Gastrocnemius medialis (tissue), 4 donors: ENCODE data around the gene AGBL1. TPM values are rescaled to one million over a fixed set of nuclear protein-coding genes. Genes with fewer than 3 reads are reported as not detected.

Source experiments
- ATAC-seq, 2 donors: fragments of 150-250 bp; one replicate each; pipeline ENCODE4 v1.9.1; 2016
- DNase-seq, 2 donors: peaks; one replicate each; pipeline ENCODE4 v3.0.0-alpha.2; 2019
- H3K27ac ChIP-seq, 4 donors: fragments of 200-600 bp; sonication (generic); 1 replicate in 1 of 4; 2 replicates in 3 of 4; pipeline ENCODE4 v1.5.1; 2016 to 2018; ENCODE audit warnings: mild to moderate bottlenecking in 2 of 4, moderate library complexity in 1 of 4
- H3K27me3 ChIP-seq, 3 donors: fragments of 200-600 bp; sonication (generic) in 2 of 3; 1 replicate in 1 of 3; 2 replicates in 2 of 3; pipeline versions ENCODE4 v1.5.1 to v1.6.0; 2016 to 2019; ENCODE audit warnings: mild to moderate bottlenecking in 1 of 3, moderate library complexity in 1 of 3
- H3K36me3 ChIP-seq, 2 donors: fragments of 200-600 bp; sonication (generic) in 1 of 2; one replicate each; pipeline ENCODE4 v1.5.1; 2017 to 2018
- H3K4me1 ChIP-seq, 2 donors: fragments of 200-600 bp; sonication (generic) in 1 of 2; one replicate each; pipeline ENCODE4 v1.5.1; 2016 to 2017; ENCODE audit warnings: mild to moderate bottlenecking in 2 of 2
- H3K4me3 ChIP-seq, 4 donors: fragments of 200-600 bp; sonication (generic) in 3 of 4; 1 replicate in 1 of 4; 2 replicates in 3 of 4; pipeline ENCODE4 v1.5.1; 2016 to 2019; ENCODE audit warnings: mild to moderate bottlenecking in 2 of 4
- H3K9me3 ChIP-seq, 3 donors: fragments of 200-600 bp; sonication (generic) in 2 of 3; 1 replicate in 1 of 3; 2 replicates in 2 of 3; pipeline ENCODE4 v1.5.1; 2016 to 2019
- CTCF ChIP-seq, 5 experiments: fragments of 450-650 bp in 3 of 5; fragments of 200-600 bp in 2 of 5; sonication (generic) in 2 of 5; IDR thresholded peaks in 4 of 5; conservative IDR thresholded peaks in 1 of 5; 1 replicate in 4 of 5; 2 replicates in 1 of 5; pipeline ENCODE4 v1.5.1; 2016 to 2019; ENCODE audit warnings: antibody characterized with exemption in 5 of 5, mild to moderate bottlenecking in 3 of 5, moderate library complexity in 3 of 5
- POLR2A ChIP-seq, 2 donors: fragments of 450-650 bp; IDR thresholded peaks; one replicate each; pipeline ENCODE4 v1.6.1; 2017; ENCODE audit warnings: antibody characterized with exemption in 2 of 2, mild to moderate bottlenecking in 2 of 2, moderate library complexity in 2 of 2
- in situ Hi-C, 4 donors: fragments of 200-750 bp; cut with MboI; loops; one replicate each; pipeline versions ENCODE4 v1.15.0 to v1.8.0; 2017; ENCODE audit warnings: low sequenced_read_pairs in 4 of 4
- intact Hi-C: fragments of 100-400 bp; cut with DNase I; formaldehyde crosslinking; loops from one replicate; pipeline ENCODE4 v1.15.1; 2023; ENCODE audit warnings: low total_unique reads
- total RNA-seq, 4 donors: library from RNA; depleted of rRNA; stranded (reverse); fragments of >200 nt; gene quantifications; one replicate each; pipeline versions ENCODE4 v1.1.0 to v1.2.3, GENCODE V29; 2016

AGBL1 gene
- total RNA-seq, 4 donors from 2014 or later = 3.8 to 29.7 (median 15.9) TPM

- H3K36me3 ChIP-seq = no peaks in the 10 kb centered on the region
- DNase-seq (no peak), ATAC-seq (no peak)
- no peak overlapping the region for H3K4me3 ChIP-seq
- no peaks in the 10 kb centered on the region for H3K9me3 ChIP-seq
- in situ Hi-C loops = no loop called here
- peaks cover 13 to 29% of the 10 kb centered on the region in 2 donors for H3K4me1 ChIP-seq
- intact Hi-C loops = no loop called here
- no peaks in the 10 kb centered on the region for H3K27me3 ChIP-seq
- peak overlapping the region; percentile 33 to 56 (median 52) for H3K27ac ChIP-seq
- TF ChIP-seq CTCF (IDR thresholded peaks at IDR 0.05 in 4 of 5, conservative IDR thresholded peaks at IDR 0.05 in 1 of 5) (no peak), POLR2A (IDR thresholded peaks at IDR 0.05) (no peak)
Observed at GRCh38 chr15:86063356-86064095, 16.1 kb upstream of the AGBL1 start.

- peaks cover 13 to 29% of the 10 kb centered on the region in 2 donors for H3K4me1 ChIP-seq
- ATAC-seq (no peak), DNase-seq (no peak)
- in situ Hi-C loops (no loop called here), intact Hi-C loops (no loop called here)
- TF ChIP-seq POLR2A (IDR thresholded peaks at IDR 0.05) = no peak
- no peak for TF ChIP-seq CTCF (IDR thresholded peaks at IDR 0.05 in 4 of 5, conservative IDR thresholded peaks at IDR 0.05 in 1 of 5)
- H3K9me3 ChIP-seq = no peaks in the 10 kb centered on the region
- no peak overlapping the region for H3K4me3 ChIP-seq
- no peaks in the 10 kb centered on the region for H3K36me3 ChIP-seq
- H3K27me3 ChIP-seq = no peaks in the 10 kb centered on the region
- peak overlapping the region in 1 of 4 donors; percentile 67 for H3K27ac ChIP-seq
Observed at GRCh38 chr15:86064326-86064725, 15.3 kb upstream of the AGBL1 start.

- TF ChIP-seq POLR2A (IDR thresholded peaks at IDR 0.05) (no peak), CTCF (IDR thresholded peaks at IDR 0.05 in 4 of 5, conservative IDR thresholded peaks at IDR 0.05 in 1 of 5) (no peak)
- H3K27me3 ChIP-seq = no peaks in the 10 kb centered on the region
- DNase-seq (peak; percentile 18 to 75), ATAC-seq (peak; percentile 35 to 89)
- H3K36me3 ChIP-seq = no peaks in the 10 kb centered on the region
- in situ Hi-C loops = no loop called here
- peak overlapping the region; percentile 61 to 67 (median 64) for H3K27ac ChIP-seq
- intact Hi-C loops = no loop called here
- no peaks in the 10 kb centered on the region for H3K9me3 ChIP-seq
- H3K4me1 ChIP-seq = peaks cover 13 to 29% of the 10 kb centered on the region in 2 donors
- H3K4me3 ChIP-seq = no peak overlapping the region
Observed at GRCh38 chr15:86066174-86066834, 13.4 kb upstream of the AGBL1 start.

- no peak for ATAC-seq
- H3K36me3 ChIP-seq = no peaks in the 10 kb centered on the region
- TF ChIP-seq CTCF (IDR thresholded peaks at IDR 0.05 in 4 of 5, conservative IDR thresholded peaks at IDR 0.05 in 1 of 5) = no peak
- TF ChIP-seq POLR2A (IDR thresholded peaks at IDR 0.05) = no peak
- H3K4me1 ChIP-seq = peaks cover 21 to 26% of the 10 kb centered on the region in 2 donors
- no peak for DNase-seq
- H3K27me3 ChIP-seq = no peaks in the 10 kb centered on the region
- no peaks in the 10 kb centered on the region for H3K9me3 ChIP-seq
- in situ Hi-C loops = no loop called here
- H3K4me3 ChIP-seq = no peak overlapping the region
- H3K27ac ChIP-seq = no peak overlapping the region
- intact Hi-C loops = no loop called here
Observed at GRCh38 chr15:86073281-86073680, 6.4 kb upstream of the AGBL1 start.
